MCF 10A (cell line): ENCODE data around the gene RGS19. TPM values are rescaled to one million over a fixed set of nuclear protein-coding genes. Genes with fewer than 3 reads are reported as not detected.

Experiments used
- BruUV-seq: library from RNA; stranded (reverse); fragments of 400-500 nt; replicated peaks from 2 replicates; lab custom pipeline; 2021; lab: Mats Ljungman, UMichigan
- CTCF ChIA-PET: fragments of 300-600 bp; sonication (Branson Sonifier 250); formaldehyde crosslinking; extraction: SDS; loops from one replicate; lab custom pipeline; 2021; ENCODE audit warnings: antibody characterized with exemption, inconsistent platforms; lab: Yijun Ruan, JAX
- POLR2A ChIA-PET: fragments of 300-600, 350-650 bp; sonication (Branson Sonifier 250); formaldehyde crosslinking; extraction: SDS; loops from one replicate; lab custom pipeline; 2020; ENCODE audit warnings: antibody characterized with exemption, inconsistent platforms; lab: Yijun Ruan, JAX
- DNase-seq: peaks from one replicate; pipeline ENCODE4 v3.0.0-alpha.2; 2018; ENCODE audit not compliant: unreplicated experiment
- H3K27ac Mint-ChIP-seq: one replicate; pipeline ENCODE4 v1.8.0; 2022; ENCODE audit warnings: mild to moderate bottlenecking, low read depth, mixed read lengths; ENCODE audit not compliant: unreplicated experiment
- H3K27me3 Mint-ChIP-seq: one replicate; pipeline ENCODE4 v1.8.0; 2022; ENCODE audit warnings: mixed read lengths; ENCODE audit not compliant: insufficient read depth, unreplicated experiment
- H3K36me3 Mint-ChIP-seq: one replicate; pipeline ENCODE4 v1.8.0; 2022; ENCODE audit warnings: mild to moderate bottlenecking, moderate library complexity, mixed read lengths; ENCODE audit not compliant: insufficient read depth, unreplicated experiment
- H3K4me1 Mint-ChIP-seq: one replicate; pipeline ENCODE4 v1.8.0; 2022; ENCODE audit warnings: mixed read lengths; ENCODE audit not compliant: insufficient read depth, unreplicated experiment
- H3K4me3 Mint-ChIP-seq: one replicate; pipeline ENCODE4 v1.8.0; 2022; ENCODE audit warnings: mild to moderate bottlenecking, moderate library complexity, mixed read lengths; ENCODE audit not compliant: unreplicated experiment
- H3K9me3 Mint-ChIP-seq: one replicate; pipeline ENCODE4 v1.8.0; 2022; ENCODE audit warnings: mixed read lengths; ENCODE audit not compliant: unreplicated experiment
- intact Hi-C: fragments of 100-400 bp; cut with micrococcal nuclease; formaldehyde crosslinking; loops from 2 replicates; pipeline ENCODE4 v1.14.1; 2022
- total RNA-seq: library from RNA; stranded (reverse); gene quantifications from 2 replicates; pipeline ENCODE4 v1.2.3, GENCODE V29; 2022
- TF ChIP-seq, protein P1 (sequence below): fragments of 200-600 bp; IDR thresholded peaks from one replicate; pipeline ENCODE4 v1.8.0; 2022; ENCODE audit warnings: antibody characterized with exemption, mild to moderate bottlenecking; ENCODE audit not compliant: unreplicated experiment

RGS19 gene
- total RNA-seq, 1 experiment from 2014 or later = 8.8 TPM

GRCh38 chr20:64025826-64026412 lies 53.4 kb downstream of the RGS19 start:
- no TSS peak for BruUV-seq
- no peak overlapping the region for H3K27ac Mint-ChIP-seq
- intact Hi-C loops = no loop called here
- H3K36me3 Mint-ChIP-seq = peaks cover 86% of the 10 kb centered on the region
- H3K4me1 Mint-ChIP-seq = no peaks in the 10 kb centered on the region
- no peak overlapping the region for H3K4me3 Mint-ChIP-seq
- ChIA-PET POLR2A (no interaction called here), CTCF (no interaction called here)
- H3K9me3 Mint-ChIP-seq = no peaks in the 10 kb centered on the region
- TF ChIP-seq, protein P1, sequence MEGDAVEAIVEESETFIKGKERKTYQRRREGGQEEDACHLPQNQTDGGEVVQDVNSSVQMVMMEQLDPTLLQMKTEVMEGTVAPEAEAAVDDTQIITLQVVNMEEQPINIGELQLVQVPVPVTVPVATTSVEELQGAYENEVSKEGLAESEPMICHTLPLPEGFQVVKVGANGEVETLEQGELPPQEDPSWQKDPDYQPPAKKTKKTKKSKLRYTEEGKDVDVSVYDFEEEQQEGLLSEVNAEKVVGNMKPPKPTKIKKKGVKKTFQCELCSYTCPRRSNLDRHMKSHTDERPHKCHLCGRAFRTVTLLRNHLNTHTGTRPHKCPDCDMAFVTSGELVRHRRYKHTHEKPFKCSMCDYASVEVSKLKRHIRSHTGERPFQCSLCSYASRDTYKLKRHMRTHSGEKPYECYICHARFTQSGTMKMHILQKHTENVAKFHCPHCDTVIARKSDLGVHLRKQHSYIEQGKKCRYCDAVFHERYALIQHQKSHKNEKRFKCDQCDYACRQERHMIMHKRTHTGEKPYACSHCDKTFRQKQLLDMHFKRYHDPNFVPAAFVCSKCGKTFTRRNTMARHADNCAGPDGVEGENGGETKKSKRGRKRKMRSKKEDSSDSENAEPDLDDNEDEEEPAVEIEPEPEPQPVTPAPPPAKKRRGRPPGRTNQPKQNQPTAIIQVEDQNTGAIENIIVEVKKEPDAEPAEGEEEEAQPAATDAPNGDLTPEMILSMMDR = no peak
- DNase-seq = no peak
- no peaks in the 10 kb centered on the region for H3K27me3 Mint-ChIP-seq

GRCh38 chr20:64025101-64025825 lies 54.1 kb downstream of the RGS19 start:
- Mint-ChIP-seq H3K4me3 (no peak overlapping the region), H3K27me3 (no peaks in the 10 kb centered on the region), H3K36me3 (peaks cover 84% of the 10 kb centered on the region), H3K9me3 (no peaks in the 10 kb centered on the region), H3K27ac (no peak overlapping the region), H3K4me1 (no peaks in the 10 kb centered on the region)
- intact Hi-C loops = no loop called here
- ChIA-PET CTCF (interaction anchor here (0.6 to 1.5 kb wide), 3 partner anchors 13 to 529 kb away, joined by 3 to 10 read pairs (median 3); no protein-coding TSS in a partner anchor), POLR2A (interaction anchor here (1.0 kb wide), 1 partner anchor 54 kb away, joined by 4 read pairs; the partner anchor contains the start of genes OPRL1 and RGS19)
- TF ChIP-seq, protein P1 = no peak
- no peak for DNase-seq
- no TSS peak for BruUV-seq

- TF ChIP-seq, protein P1 = no peak
- DNase-seq = no peak
- Mint-ChIP-seq H3K4me3 (no peak overlapping the region), H3K27me3 (no peaks in the 10 kb centered on the region), H3K9me3 (no peaks in the 10 kb centered on the region), H3K4me1 (no peaks in the 10 kb centered on the region), H3K36me3 (peaks cover 84% of the 10 kb centered on the region), H3K27ac (no peak overlapping the region)
- no TSS peak for BruUV-seq
- intact Hi-C loops = no loop called here
- POLR2A ChIA-PET = interaction anchor here (1.0 kb wide), 1 partner anchor 55 kb away, joined by 4 read pairs; the partner anchor contains the start of genes OPRL1 and RGS19
- CTCF ChIA-PET = interaction anchor here (0.6 to 1.5 kb wide), 3 partner anchors 14 to 41 kb away, joined by 3 to 10 read pairs (median 3); no protein-coding TSS in a partner anchor
Observed at GRCh38 chr20:64024141-64024990, 55.0 kb downstream of the RGS19 start.
